Measurements from ENCODE around the gene MIF.
"Not testable (repeated sequence)": the region's sequence is repeated elsewhere in the genome, so short reads cannot be mapped to it uniquely, and the experiment has no call there.

The MIF gene

DNA sequence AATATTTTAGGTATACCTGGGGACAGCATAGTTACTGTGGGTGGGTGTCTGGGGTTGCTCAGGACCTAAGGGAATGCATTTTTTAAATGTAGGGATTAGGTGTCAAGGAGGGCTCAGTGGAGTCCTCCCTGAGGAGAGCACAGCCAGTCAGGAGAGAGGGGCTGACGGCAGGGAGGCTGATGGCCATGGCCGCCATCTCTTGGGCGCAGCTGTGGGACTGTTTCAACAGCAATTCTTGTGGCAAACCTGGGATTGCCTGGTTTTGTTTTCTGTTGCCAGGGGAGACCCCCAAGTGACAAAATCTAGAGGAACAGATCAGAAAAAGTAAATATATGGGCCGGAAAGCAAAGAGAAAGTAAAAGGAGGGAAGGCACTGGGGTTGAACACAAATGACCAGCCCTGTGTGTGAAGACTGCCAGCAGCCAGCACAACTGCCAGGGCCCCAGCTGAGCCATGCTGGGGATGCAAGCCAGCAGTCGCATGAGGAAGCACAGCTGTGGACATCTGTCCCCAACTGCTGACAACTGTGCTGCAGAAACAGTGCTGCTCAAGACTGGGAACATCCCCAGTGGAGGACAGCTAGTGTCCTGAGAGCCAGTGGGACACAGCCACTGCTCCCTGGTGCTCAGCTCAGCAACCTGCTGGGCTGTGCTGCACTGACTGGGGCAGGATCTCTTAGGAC, 10.5 kb downstream of the MIF start:
- no peak for DNase-seq

DNA sequence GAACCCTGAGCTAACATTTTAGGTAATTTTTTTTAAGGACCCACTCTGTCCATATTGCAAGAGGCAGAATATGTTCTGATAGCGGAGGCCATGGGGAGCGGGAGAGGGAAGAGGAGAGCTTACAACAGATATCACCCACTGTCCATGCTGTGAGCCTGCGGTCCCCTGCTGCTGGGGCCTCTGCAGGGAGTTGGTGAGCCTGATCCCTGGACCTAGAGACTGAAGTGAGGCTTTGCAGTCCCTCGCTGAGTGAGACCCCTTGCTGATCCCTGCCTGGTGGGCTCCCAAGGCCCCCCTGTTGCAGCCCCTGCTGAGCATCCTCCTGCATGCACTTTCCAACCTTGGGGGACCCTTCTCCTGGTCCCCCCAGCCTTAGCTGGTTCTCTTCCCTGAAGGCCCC, 12.5 kb downstream of the MIF start:
- no peak for DNase-seq

- DNase-seq, result not testable (repeated sequence)
Observed at GRCh38 chr22:23907423-23907822, 13.2 kb downstream of the MIF start.

- DNase-seq, result no peak
Observed at GRCh38 chr22:23908587-23909205, 14.5 kb downstream of the MIF start.

- DNase-seq, result no peak
Observed at GRCh38 chr22:23909296-23909898, 15.2 kb downstream of the MIF start.

DNA sequence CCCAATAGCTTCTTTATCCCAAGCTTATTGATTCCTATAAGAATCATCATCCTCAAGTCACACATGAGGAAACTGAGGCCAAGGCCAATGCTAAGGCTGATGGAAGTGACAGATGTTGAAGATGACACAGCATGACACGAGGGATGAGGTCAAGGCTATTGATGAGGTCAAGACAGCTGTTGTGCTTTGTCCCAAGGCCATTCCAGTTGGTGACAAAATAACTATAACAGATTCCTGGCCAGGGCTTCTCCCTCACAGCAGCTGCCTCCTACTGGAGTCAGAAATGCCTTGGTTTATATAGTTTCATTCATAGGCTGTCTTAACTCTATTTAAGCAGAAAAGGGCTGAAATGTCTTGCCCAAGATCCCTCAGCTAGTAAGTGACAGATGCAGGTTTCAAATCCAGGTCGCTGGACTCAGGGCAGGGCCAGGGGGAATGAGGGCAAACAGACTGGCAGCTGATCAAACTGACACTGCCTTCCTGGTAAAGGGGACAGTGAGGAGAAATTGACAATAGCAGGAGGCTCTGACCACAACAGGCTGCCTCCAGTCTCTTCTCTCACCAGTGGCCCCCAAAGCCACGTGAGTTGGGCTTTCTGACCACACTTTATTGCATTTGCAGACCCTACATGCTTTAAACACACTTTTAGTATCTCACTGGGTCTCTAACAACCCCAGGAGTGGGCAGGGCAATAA, 16.5 kb downstream of the MIF start:
- no peak for DNase-seq

- no peak for DNase-seq
Observed at GRCh38 chr22:23911318-23911980, 17.3 kb downstream of the MIF start.

DNA sequence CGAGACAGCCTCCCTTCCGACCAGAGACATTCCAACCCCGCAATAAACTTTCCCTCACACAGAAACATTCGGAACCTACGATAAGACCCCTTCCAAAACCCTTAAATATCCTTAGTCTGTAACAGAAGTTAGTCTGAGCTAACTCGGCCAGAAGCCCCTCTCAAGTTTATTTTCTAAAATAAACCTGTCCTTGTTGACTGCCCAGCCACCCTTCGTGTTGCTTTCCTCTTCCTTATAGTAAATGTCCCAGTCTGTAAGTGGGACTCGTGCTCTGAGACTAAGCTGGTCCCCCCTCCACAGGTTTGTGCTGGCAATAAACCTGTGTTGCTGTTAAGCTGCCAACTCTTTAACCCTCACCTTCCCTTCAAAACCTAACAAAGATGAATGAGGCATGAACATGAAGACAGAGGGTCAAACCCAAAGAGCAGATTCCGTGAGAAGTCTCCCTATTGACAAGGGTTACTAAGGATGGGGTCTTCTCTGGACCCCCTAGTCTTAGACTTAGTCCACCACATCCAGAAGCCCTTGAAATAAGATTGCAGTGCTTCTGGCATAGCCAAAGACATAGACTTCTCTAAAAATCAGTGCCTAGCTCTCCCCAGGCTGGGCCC, 18.2 kb downstream of the MIF start:
- DNase-seq, result no peak

- DNase-seq, result no peak
Observed at GRCh38 chr22:23913306-23913660, 19.1 kb downstream of the MIF start.

GRCh38 chr22:23913661-23914353, 19.6 kb downstream of the MIF start:
- DNase-seq, result peak; percentile 100

DNA sequence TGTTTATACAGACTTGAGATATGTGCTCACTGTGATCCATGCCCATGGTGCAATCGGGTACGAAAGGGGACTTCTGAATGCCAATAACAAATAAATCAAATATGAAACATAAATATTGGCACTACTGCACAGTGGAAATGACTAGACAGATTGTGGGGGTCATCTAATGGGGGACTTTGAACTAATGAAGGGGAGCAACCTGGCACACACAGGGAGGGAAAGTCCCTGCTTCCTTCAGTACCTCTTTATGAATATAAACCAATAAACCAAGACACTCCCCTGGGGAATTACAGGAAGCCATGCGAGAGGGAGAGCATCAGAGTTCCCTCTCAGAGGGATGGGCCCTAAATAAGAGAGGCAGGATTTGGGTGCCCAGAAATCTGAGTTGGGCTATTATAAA, 21.1 kb downstream of the MIF start:
- DNase-seq, result no peak

DNA sequence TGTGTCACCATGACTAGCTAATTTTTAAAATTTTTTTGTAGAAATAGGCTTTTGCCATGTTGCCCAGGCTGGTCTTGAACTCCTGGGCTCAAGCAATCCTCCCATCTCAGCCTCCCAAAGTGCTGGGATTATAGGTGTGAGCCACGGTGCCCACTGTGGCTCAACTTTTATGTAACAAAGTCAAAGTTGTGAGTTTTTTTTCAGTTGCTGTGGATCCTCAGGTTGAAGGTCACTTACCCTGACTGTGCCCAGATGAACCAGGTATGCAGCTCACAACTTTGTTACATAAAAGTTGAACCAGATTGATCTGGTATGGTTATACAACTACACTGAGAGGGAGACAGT, 26.1 kb downstream of the MIF start:
- not testable (repeated sequence) for DNase-seq

- DNase-seq, result not testable (repeated sequence)
Observed at GRCh38 chr22:23921586-23922201, 27.5 kb downstream of the MIF start.

- no peak for DNase-seq
Observed at GRCh38 chr22:23922921-23923320, 28.7 kb downstream of the MIF start.

DNA sequence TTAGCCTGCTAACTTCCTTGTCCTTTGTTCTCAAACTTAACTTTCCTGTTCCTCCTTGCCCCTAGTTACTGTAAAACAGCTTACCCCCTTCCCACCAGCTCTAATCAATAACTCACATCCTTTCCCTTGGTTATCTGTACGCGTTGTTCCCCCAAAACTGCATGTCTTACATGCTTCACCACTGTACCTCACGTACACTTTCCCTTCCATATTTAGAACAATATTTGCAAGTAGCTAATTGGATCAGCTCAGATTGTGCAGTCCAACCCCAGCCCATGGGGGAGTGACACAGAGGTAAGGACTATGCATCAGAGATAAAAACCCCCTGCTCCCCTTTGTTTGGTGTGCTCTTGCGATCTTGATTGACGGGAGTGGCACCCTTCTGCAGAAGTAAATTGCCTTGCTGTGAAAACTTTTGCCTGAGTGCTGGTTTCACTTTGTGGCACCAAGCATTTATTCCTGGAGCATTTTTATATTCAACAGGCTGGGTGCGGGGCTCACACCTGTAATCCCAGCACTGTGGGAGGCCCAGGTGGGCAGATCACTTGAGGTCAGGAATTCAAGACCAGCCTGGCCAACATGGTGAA, 30.9 kb downstream of the MIF start:
- no peak for DNase-seq

- no peak for DNase-seq
Observed at GRCh38 chr22:23926561-23926960, 32.4 kb downstream of the MIF start.

GRCh38 chr22:23938328-23939016, 44.3 kb downstream of the MIF start:
- DNase-seq, result no peak

GRCh38 chr22:23939017-23939357, 44.8 kb downstream of the MIF start:
- no peak for DNase-seq

DNA sequence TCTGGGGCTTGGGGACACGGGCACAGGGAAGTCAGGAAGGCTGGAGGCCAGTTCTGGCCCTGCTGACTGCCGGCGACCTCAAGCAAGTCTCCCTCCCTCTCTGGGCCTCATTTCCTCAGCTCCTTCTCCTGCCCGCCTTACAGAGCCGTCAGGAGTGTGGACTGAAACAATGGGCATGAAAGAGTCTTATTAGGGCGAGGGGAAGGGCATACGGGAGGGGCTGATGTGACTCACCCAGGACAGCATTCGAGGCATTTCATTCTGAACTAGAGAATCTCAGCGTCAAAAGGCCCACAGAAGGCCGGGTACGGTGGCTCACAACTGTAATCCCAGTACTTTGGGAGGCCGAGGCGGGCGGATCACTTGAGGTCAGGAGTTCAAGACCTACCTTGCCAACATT, 46.0 kb downstream of the MIF start:
- DNase-seq, result not testable (repeated sequence)
